GM13976 (cell line): ENCODE measurements around the gene FRZB.
A peak's percentile ranks its signal among the peaks of the same experiment; 100 is the strongest.

Source experiments
- DNase-seq: peaks from one replicate; pipeline ENCODE4 v3.0.0; 2012; ENCODE audit warnings: low spot score
- CTCF ChIP-seq: IDR thresholded peaks from 2 replicates; pipeline ENCODE4 v1.5.1; 2012; ENCODE audit warnings: borderline replicate concordance, mild to moderate bottlenecking; ENCODE audit not compliant: insufficient read depth; ENCODE audit errors: extremely low read depth, missing control alignments, control extremely low read depth
- in situ Hi-C: fragments of 300-500 bp; cut with MboI; formaldehyde crosslinking; loops from one replicate; pipeline ENCODE4 v1.12.0; 2022; ENCODE audit warnings: low sequenced_read_pairs, mixed read lengths, inconsistent platforms; ENCODE audit not compliant: unreplicated experiment

Gene FRZB

GRCh38 chr2:182814380-182814779 is 52.1 kb downstream of the FRZB start:
- in situ Hi-C loops, result no loop called here
- no peak for TF ChIP-seq CTCF
- no peak for DNase-seq

- no peak for DNase-seq
- TF ChIP-seq CTCF, result no peak
- in situ Hi-C loops, result no loop called here
These were observed 56.4 kb downstream of the FRZB start for GRCh38 chr2:182810087-182810486.

DNA sequence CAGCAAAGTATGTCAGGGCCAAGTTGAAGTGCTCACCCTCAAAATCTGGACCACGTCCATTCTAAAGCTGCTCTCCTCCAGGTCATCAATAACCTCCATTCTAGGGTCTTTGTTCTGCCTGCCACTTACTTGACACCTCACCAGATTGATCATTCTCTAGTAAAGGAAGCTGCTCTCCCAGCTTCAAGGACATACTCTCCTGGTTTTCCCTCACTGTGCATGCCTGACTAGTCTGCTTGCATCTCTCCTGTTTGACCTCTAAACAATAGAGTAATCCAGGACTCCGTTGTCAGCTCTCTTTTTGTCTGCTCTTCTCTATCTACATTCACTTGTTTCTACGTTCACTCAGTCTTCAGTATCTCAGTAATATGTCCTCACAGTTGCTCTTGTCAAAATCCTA is 59.1 kb downstream of the FRZB start:
- in situ Hi-C loops, result no loop called here
- no peak for TF ChIP-seq CTCF
- no peak for DNase-seq

GRCh38 chr2:182804128-182804527 is 62.3 kb downstream of the FRZB start:
- in situ Hi-C loops, result no loop called here
- TF ChIP-seq CTCF, result no peak
- no peak for DNase-seq

DNA sequence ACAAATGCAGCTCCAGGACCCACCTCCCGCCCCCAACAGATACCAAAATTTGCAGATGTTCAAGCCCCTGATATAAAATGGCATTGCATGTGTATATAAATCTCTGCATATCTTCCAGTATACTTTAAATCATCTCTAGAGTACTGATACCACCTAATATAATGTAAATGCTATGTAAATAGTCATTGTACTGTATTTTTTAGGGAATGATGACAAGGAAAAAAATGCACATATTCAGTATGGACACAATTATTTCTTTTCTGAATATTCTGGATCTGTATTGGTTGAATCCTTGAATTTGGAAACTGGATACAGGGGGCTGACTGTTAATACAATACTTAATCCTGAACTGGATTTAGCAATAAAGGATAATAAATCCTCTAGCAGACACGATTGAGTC is 67.7 kb downstream of the FRZB start:
- no peak for TF ChIP-seq CTCF
- in situ Hi-C loops, result no loop called here
- DNase-seq, result no peak

DNA sequence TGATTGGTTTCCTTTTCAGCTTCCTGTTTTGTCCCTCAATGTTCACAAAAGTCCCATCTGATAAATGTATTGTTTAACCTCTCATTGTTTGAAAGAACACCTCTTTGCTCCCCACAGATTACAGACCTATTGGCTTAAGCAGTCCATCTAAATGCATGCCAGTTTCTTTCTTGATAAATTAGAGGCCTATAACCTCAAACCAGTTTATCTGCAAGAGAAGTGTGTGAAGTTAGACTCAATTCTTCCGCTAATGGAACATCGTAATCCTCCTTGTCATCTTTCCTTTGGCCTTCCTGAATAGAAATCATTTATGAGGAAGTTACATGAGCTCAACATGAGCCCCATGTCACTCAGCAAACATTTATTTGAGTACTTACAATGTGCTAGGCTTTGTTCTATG is 74.0 kb downstream of the FRZB start:
- no peak for TF ChIP-seq CTCF
- in situ Hi-C loops, result no loop called here
- DNase-seq, result no peak

DNA sequence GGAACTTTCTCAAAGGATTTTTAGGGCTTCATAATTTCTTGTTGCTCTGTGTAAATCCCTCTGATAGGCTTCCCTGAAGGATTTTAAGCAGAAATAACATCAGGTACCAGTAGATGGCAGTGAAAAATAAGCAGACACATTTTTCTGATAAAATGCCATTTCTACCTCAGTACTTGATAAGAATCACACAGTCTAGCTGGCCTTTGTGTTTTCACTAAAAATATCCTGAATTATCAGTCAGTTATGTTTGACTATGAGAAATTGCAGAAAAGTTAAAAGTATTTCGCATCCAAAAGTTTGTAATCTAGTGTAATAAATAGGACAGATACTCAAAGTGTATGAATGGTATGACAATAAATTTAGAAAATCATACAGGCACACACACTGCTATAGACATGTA is 81.7 kb downstream of the FRZB start:
- in situ Hi-C loops, result no loop called here
- peak; percentile 20 for TF ChIP-seq CTCF
- peak; percentile 5 for DNase-seq
